SK-N-SH (cell line): ENCODE results near the gene SRGAP3. TPM values are rescaled to one million over a fixed set of nuclear protein-coding genes. Genes with fewer than 3 reads are reported as not detected.

Experiments
- CTCF ChIA-PET: fragments of 300-600, 350-600 bp; formaldehyde crosslinking; extraction: SDS; loops from one replicate; lab custom pipeline; 2021; lab: Yijun Ruan, JAX
- POLR2A ChIA-PET: fragments of 350-600 bp; sonication (Branson Sonifier 250); formaldehyde crosslinking; extraction: SDS; loops from one replicate; lab custom pipeline; 2020; ENCODE audit warnings: antibody characterized with exemption, inconsistent platforms; lab: Yijun Ruan, JAX
- DNase-seq: peaks from one replicate; pipeline ENCODE4 v3.0.0; 2012
- H2AFZ ChIP-seq: fragments of 200-600 bp; sonication (generic); 2 replicates; pipeline ENCODE4 v1.8.1; 2016; ENCODE audit warnings: antibody characterized with exemption, mild to moderate bottlenecking, low read depth
- H3F3A ChIP-seq: fragments of 200-600 bp; sonication (generic); replicated peaks from 2 replicates; pipeline ENCODE3; 2016; ENCODE audit warnings: antibody characterized with exemption, mild to moderate bottlenecking; ENCODE audit not compliant: insufficient read depth
- H3K27ac ChIP-seq, 2 experiments: fragments of 200-500 bp in 1 of 2; fragments of 200-600 bp in 1 of 2; sonication (Bioruptor generic) in 1 of 2; sonication (generic), shearing (Covaris generic) in 1 of 2; 2 replicates each; pipeline versions ENCODE4 v1.5.1 to v1.6.1; 2014 to 2016; ENCODE audit warnings: low read depth in 2 of 2, inconsistent platforms in 1 of 2, low read length in 1 of 2, mild to moderate bottlenecking in 1 of 2, mixed read lengths in 1 of 2
- H3K27me3 ChIP-seq: fragments of 200-600 bp; sonication (generic), shearing (Covaris generic); 2 replicates; pipeline ENCODE4 v1.6.1; 2016; ENCODE audit warnings: mixed run types; ENCODE audit not compliant: insufficient read depth
- H3K36me3 ChIP-seq, 2 experiments: fragments of 200-500 bp in 1 of 2; fragments of 200-600 bp in 1 of 2; sonication (Bioruptor generic) in 1 of 2; sonication (generic) in 1 of 2; replicated peaks in 1 of 2; 2 replicates each; pipeline versions ENCODE3 to v1.5.1; 2014 to 2016; ENCODE audit warnings: low read length in 1 of 2, mild to moderate bottlenecking in 1 of 2; ENCODE audit not compliant: insufficient read depth in 2 of 2, control insufficient read depth in 1 of 2
- H3K4me1 ChIP-seq, 2 experiments: fragments of 200-500 bp in 1 of 2; fragments of 200-600 bp in 1 of 2; sonication (Bioruptor generic) in 1 of 2; sonication (generic), shearing (Covaris generic) in 1 of 2; 2 replicates each; pipeline versions ENCODE4 v1.5.1 to v1.6.1; 2014 to 2016; ENCODE audit warnings: low read depth in 1 of 2, low read length in 1 of 2, mixed run types in 1 of 2; ENCODE audit not compliant: insufficient read depth in 2 of 2, control insufficient read depth in 1 of 2
- H3K4me2 ChIP-seq: fragments of 200-600 bp; sonication (generic), shearing (Covaris generic); 2 replicates; pipeline ENCODE4 v1.6.1; 2017; ENCODE audit warnings: mixed run types
- H3K4me3 ChIP-seq, 2 experiments: fragments of 200-500 bp in 1 of 2; fragments of 200-600 bp in 1 of 2; sonication (Bioruptor generic) in 1 of 2; sonication (generic), shearing (Covaris generic) in 1 of 2; 2 replicates each; pipeline versions ENCODE4 v1.5.1 to v1.8.1; 2014 to 2016; ENCODE audit warnings: low read depth in 2 of 2, inconsistent platforms in 1 of 2, low read length in 1 of 2, mild to moderate bottlenecking in 1 of 2, mixed read lengths in 1 of 2, moderate library complexity in 1 of 2
- H3K79me2 ChIP-seq: fragments of 200-600 bp; sonication (generic); 2 replicates; pipeline ENCODE4 v1.8.1; 2017; ENCODE audit warnings: mild to moderate bottlenecking; ENCODE audit not compliant: insufficient read depth
- H3K9ac ChIP-seq: fragments of 200-600 bp; sonication (generic); 2 replicates; pipeline ENCODE4 v1.6.1; 2017; ENCODE audit warnings: mixed run types
- H3K9me2 ChIP-seq: fragments of 200-600 bp; sonication (generic); 2 replicates; pipeline ENCODE4 v1.6.1; 2017; ENCODE audit warnings: mixed run types
- H3K9me3 ChIP-seq: fragments of 200-600 bp; sonication (generic); 2 replicates; pipeline ENCODE4 v1.6.1; 2017; ENCODE audit warnings: mixed run types, mild to moderate bottlenecking, moderate library complexity
- H4K20me1 ChIP-seq: fragments of 200-600 bp; sonication (generic); 2 replicates; pipeline ENCODE4 v1.6.1; 2017; ENCODE audit warnings: mild to moderate bottlenecking, mixed run types; ENCODE audit not compliant: insufficient read depth
- FOSL2 ChIP-seq: IDR thresholded peaks from 2 replicates; pipeline ENCODE4 v1.4.0; 2012; ENCODE audit warnings: low read depth, mild to moderate bottlenecking, moderate library complexity, borderline replicate concordance
- FOXM1 ChIP-seq: IDR thresholded peaks from 2 replicates; pipeline ENCODE4 v1.4.0; 2012; ENCODE audit warnings: low read depth, mild to moderate bottlenecking
- NRF1 ChIP-seq: IDR thresholded peaks from 2 replicates; pipeline ENCODE4 v1.6.1; 2012; ENCODE audit warnings: low read depth, mild to moderate bottlenecking, low read length
- RAD21 ChIP-seq: IDR thresholded peaks from 2 replicates; pipeline ENCODE4 v1.6.1; 2012; ENCODE audit warnings: mild to moderate bottlenecking, low read length
- SMC3 ChIP-seq: IDR thresholded peaks from 2 replicates; pipeline ENCODE4 v1.6.1; 2012; ENCODE audit warnings: low read depth, low read length, improper control_type of control experiment
- TAF1 ChIP-seq: IDR thresholded peaks from 2 replicates; pipeline ENCODE4 v1.6.1; 2012; ENCODE audit warnings: low read depth, mild to moderate bottlenecking, low read length, moderate library complexity, borderline replicate concordance
- TCF12 ChIP-seq: IDR thresholded peaks from 2 replicates; pipeline ENCODE4 v1.4.0; 2012
- YY1 ChIP-seq: IDR thresholded peaks from 2 replicates; pipeline ENCODE4 v1.4.0; 2012; ENCODE audit warnings: low read depth, mild to moderate bottlenecking
- WGBS: methylation state at CpG from one replicate; pipeline ENCODE4 v1.1.6; 2017; ENCODE audit warnings: low lambda C conversion rate; 5-methylcytosine and 5-hydroxymethylcytosine counted together
- polyA plus RNA-seq, 3 experiments: library from polyadenylated mRNA; depleted of rRNA; stranded (reverse); fragments of >200 nt; gene quantifications; 2 replicates each; pipeline ENCODE4 v1.2.3, GENCODE V29; 2012
- TF ChIP-seq, protein P1 (sequence below): IDR thresholded peaks from 2 replicates; pipeline ENCODE4 v1.4.0; 2012; ENCODE audit warnings: low read depth
- TF ChIP-seq, protein P2 (sequence below): fragments of 150-350 bp; IDR thresholded peaks from 2 replicates; pipeline ENCODE4 v1.6.1; 2017; ENCODE audit warnings: antibody characterized with exemption, low read length, low read depth, borderline replicate concordance
- TF ChIP-seq, protein P3 (sequence below): fragments of 200-600 bp; sonication (generic); IDR thresholded peaks from 2 replicates; pipeline ENCODE4 v1.6.1; 2017; ENCODE audit warnings: antibody characterized with exemption, mild to moderate bottlenecking, moderate library complexity

Gene SRGAP3
- polyA plus RNA-seq, 1 of the 3 experiments (the other 2 are of a cell fraction), result 2.8 TPM

DNA sequence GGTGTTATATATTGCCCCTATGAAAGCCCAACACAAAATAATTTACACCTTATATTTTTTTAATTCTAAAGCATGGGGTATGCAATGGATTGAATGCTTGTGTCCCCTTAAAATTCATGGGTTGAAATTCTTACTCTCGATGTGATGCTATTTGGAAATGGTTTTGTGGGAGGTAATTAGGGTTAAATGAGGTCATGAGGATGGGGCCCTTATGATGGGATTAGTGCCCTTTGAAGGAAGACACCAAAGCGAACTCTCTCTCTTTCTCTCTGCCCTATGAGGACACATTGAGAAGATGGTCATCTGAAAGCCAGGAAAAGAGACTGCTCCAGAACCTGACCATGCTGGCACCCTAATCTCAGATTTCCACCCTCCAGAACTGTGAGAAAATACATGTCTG, 7.6 kb upstream of the SRGAP3 start:
- Histone ChIP-seq H3K4me3 (no peak overlapping the region), H3K36me3 (no peaks in the 10 kb centered on the region), H4K20me1 (no peaks in the 10 kb centered on the region), H3K9ac (no peak overlapping the region), H3K4me2 (no peak overlapping the region), H3K27ac (no peak overlapping the region), H3F3A (no peaks in the 10 kb centered on the region), H3K4me1 (no peaks in the 10 kb centered on the region), H3K79me2 (no peaks in the 10 kb centered on the region), H2AFZ (no peak overlapping the region), H3K9me2 (no peaks in the 10 kb centered on the region), H3K9me3 (no peaks in the 10 kb centered on the region), H3K27me3 (peaks cover 5% of the 10 kb centered on the region; the same call in 1 of the 2 replicates)
- 31% methylated on average over 2 of the region's 2 CpGs for WGBS
- POLR2A ChIA-PET, result no interaction called here
- no peak for DNase-seq
- CTCF ChIA-PET, result interaction anchor here (0.6 to 1.9 kb wide), 4 partner anchors 23 to 536 kb away, joined by 3 to 10 read pairs (median 4); partner anchors contain the start of gene ARPC4
- TF ChIP-seq, protein P1, sequence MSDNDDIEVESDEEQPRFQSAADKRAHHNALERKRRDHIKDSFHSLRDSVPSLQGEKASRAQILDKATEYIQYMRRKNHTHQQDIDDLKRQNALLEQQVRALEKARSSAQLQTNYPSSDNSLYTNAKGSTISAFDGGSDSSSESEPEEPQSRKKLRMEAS, result no peak
- TF ChIP-seq NRF1, result no peak
- no peak for TF ChIP-seq TCF12
- TF ChIP-seq, protein P2, sequence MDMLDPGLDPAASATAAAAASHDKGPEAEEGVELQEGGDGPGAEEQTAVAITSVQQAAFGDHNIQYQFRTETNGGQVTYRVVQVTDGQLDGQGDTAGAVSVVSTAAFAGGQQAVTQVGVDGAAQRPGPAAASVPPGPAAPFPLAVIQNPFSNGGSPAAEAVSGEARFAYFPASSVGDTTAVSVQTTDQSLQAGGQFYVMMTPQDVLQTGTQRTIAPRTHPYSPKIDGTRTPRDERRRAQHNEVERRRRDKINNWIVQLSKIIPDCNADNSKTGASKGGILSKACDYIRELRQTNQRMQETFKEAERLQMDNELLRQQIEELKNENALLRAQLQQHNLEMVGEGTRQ, result no peak

DNA sequence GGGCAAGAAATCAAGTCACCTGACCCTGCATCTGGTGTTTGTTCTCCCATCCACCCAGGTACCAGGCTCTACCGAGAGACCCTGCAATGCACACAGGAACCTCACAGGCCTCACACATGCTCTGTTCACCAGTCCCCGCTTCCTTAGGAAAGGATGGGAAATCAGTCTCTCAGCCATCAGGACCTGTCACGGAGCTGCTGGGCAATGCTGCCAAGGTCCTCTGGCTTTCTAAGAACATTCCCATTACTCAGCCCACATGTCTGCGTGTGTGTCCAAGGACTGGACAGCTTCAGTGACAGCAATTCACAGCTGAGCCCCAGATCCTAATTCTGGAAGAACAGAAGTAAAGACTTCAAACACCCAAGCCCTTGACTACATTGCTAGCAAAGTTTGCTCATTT, 6.5 kb upstream of the SRGAP3 start:
- Histone ChIP-seq H3K27ac (no peak overlapping the region), H3K4me2 (no peak overlapping the region), H3K27me3 (peaks cover 5% of the 10 kb centered on the region; the same call in 1 of the 2 replicates), H3K4me3 (no peak overlapping the region), H3K4me1 (no peaks in the 10 kb centered on the region), H3K9me3 (no peaks in the 10 kb centered on the region), H3K9me2 (no peaks in the 10 kb centered on the region), H2AFZ (no peak overlapping the region), H3K36me3 (no peaks in the 10 kb centered on the region), H3K79me2 (no peaks in the 10 kb centered on the region), H3K9ac (no peak overlapping the region), H4K20me1 (no peaks in the 10 kb centered on the region), H3F3A (no peaks in the 10 kb centered on the region)
- WGBS, result 73% methylated on average over 4 of the region's 4 CpGs
- no peak for DNase-seq
- ChIA-PET POLR2A (no interaction called here), CTCF (interaction anchor here (0.9 to 1.9 kb wide), 5 partner anchors 12 to 269 kb away, joined by 3 to 10 read pairs (median 3); no protein-coding TSS in a partner anchor)
- TF ChIP-seq FOXM1, result no peak
- TF ChIP-seq FOSL2, result no peak
- no peak for TF ChIP-seq YY1
- TF ChIP-seq, protein P3, sequence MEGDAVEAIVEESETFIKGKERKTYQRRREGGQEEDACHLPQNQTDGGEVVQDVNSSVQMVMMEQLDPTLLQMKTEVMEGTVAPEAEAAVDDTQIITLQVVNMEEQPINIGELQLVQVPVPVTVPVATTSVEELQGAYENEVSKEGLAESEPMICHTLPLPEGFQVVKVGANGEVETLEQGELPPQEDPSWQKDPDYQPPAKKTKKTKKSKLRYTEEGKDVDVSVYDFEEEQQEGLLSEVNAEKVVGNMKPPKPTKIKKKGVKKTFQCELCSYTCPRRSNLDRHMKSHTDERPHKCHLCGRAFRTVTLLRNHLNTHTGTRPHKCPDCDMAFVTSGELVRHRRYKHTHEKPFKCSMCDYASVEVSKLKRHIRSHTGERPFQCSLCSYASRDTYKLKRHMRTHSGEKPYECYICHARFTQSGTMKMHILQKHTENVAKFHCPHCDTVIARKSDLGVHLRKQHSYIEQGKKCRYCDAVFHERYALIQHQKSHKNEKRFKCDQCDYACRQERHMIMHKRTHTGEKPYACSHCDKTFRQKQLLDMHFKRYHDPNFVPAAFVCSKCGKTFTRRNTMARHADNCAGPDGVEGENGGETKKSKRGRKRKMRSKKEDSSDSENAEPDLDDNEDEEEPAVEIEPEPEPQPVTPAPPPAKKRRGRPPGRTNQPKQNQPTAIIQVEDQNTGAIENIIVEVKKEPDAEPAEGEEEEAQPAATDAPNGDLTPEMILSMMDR, result no peak
- TF ChIP-seq SMC3, result no peak
- TF ChIP-seq TAF1, result no peak
- no peak for TF ChIP-seq RAD21
